Left renal cortex interstitium (tissue), 4 donors: ENCODE measurements around the gene JPH3. TPM values are rescaled to one million over a fixed set of nuclear protein-coding genes. Genes with fewer than 3 reads are reported as not detected.

Experiments used
- DNase-seq, 4 donors: peaks; one replicate each; pipeline ENCODE4 v3.0.0-alpha.2; 2013; ENCODE audit warnings: low read depth in 4 of 4, low spot score in 2 of 4, missing footprints in 1 of 4
- polyA plus RNA-seq, 4 donors: library from polyadenylated mRNA; unstranded; fragments of 120-200 nt; gene quantifications; one replicate each; pipeline ENCODE4 v1.2.1, GENCODE V29; 2013; ENCODE audit not compliant: insufficient read length in 4 of 4

Gene JPH3
- polyA plus RNA-seq, 4 donors = 0.49 to 1.3 (median 0.91) TPM

DNA sequence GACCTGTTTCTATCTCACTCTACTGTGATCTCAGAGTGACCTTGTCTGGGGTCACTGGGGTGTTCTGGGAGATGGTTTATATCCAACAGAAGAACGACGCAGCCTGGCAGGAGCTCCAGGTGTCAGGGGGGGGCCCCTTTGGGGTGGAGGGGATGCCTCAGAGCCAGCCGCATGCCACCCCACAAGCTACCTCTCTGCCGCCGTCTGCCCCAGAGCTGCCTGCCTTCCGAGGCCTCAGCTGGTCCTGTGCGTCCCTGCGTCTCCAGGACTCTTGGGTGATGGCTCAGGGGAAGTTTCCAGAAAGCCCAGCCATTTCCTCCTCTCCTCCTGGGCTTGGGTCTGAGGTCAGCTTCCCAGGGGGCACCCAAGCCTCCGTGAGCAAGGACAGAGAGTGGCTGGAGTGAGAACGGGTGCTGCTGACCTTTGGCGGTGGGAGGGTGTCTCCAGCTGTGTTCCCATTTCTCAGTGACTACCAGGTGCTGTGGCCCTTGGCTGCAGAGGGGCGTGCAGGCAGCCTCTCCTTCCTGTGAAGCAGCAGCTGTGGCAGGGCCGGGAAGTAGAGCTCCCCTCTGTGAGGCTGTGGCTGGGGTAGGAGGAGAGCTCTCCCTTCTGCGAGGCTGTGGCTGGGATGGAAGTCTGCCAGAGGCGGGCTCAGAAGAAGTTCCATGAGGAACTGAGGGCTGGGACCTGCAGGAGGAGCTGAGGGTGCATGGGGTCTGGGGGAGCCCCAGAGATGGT is 19.8 kb downstream of the JPH3 start:
- DNase-seq = no peak

DNA sequence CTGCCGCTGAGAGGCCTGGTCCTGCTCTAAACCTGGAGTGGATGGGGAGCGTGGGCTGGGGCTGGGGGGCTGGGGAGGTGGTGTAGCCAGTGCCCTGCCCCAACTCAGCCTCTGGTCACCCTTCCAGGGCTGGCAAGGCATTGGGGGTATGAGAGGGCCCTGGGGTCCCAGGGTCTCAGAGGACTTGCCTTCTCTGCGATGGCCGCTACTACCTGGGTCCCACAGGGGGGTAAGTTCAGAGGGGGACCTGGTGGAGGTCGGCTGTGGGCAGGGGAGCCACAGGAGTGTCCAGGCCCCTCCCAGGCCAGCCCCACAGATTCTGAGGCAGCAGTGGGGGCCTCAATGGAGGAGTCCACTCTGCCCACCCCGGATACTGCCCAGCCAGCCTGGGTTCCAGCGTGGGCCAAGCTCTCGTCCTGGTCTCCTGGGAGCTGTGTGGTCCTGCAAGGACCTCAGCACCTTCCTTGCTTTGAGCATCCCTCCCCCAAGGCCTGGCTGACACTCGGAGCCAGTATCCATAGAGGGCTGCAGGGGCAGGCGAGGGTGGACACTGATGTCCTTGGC is 20.5 kb downstream of the JPH3 start:
- DNase-seq = no peak

DNA sequence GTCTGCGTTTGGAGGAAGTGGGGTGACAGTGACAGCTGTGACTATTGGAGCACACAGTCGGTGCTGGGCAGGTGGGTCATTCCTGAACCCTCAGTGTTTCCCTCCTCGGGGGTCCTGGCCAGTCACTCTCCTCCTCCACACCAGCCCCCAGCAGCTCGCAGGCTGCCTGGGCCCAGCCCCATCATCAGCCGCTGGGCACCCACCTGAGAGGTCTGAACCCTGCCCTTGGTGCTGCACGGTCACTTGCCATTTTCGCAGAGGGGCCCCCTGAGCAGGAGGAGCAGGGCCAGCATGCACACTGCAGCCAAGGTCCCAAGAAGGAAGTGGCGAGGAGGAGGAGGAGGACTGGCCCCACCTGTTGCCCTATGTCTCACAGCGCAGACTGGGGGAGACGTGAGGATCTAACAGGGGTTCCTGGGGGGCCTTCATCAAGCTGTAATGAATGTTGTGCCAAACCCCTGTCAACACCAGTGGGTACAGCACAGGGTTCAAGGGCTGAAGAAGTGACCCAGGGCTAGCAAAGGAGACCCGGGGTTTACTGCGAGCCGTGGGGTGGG is 23.0 kb downstream of the JPH3 start:
- DNase-seq = no peak

DNA sequence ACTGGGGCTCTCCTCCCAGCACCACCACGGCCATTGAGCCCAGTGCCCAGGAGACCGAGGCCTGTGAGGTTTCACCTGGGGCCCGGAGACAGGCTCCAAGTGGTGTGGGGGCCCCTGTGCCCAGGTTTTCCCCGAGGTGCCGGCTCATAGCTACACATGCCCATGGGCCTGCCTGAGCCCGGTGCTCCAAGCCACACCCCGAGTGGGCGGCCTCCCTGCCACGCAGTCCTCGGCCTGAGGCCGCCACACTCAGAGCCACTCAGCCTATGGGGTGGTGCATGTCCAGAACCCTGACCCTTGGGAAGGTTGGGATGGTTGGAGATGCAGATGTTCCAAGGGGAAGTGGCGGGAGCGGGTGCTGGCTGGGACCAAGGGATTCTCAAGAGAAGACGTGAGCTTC is 24.1 kb downstream of the JPH3 start:
- no peak for DNase-seq

DNA sequence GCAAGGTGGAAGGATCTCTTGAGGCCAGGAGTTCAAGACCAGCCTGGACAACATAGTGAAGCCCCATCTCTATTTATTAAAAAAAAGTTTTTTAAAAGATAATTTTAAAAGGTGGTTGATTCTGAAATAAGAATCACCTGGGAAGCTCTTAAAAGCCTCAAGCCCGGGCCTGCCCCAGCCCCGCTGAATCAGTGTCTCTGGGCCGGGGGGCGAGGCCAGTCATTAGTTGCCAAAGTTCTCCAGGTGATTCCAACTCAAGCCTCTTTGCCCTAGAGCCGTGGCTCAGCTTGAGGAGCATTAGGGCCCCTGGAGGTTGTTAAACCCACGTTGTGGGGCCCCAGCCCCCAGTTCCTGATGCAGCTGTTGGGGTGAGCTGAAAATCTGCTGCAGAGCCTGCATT is 24.6 kb downstream of the JPH3 start:
- DNase-seq = no peak

DNA sequence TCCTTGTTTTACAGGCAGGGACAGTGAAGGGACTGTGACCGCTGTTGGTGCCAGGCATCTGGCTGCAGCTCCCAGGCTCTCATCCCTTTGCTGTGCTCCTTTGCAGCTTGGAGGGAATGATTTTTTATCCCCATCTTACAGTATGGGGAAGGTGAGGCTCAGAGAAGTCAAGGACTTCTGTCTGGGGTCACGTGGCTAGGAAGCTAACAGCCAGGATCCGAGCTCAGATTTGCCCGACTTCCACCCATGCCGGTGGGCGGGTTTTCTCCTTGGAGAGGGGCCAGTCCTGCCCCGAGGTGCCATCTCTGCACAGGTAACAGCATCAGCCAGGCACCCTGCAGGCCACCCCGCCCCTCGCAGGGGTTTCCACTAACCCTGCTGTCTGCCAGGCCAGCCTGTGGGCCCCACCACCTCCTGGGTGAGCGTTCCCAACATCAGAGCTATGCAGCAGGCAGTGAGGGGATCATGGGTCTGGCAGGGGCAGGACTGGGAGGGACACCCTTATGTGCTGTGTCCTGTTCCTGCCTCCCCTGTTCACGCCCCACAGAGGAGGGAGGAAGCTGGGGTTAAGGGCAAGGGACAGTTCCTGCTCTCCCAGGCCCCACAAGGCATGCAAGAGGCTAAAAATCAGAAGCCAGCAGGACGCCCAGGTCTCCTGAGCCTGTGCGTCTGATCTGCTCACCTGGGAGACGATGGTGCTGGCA is 25.4 kb downstream of the JPH3 start:
- DNase-seq = no peak

DNA sequence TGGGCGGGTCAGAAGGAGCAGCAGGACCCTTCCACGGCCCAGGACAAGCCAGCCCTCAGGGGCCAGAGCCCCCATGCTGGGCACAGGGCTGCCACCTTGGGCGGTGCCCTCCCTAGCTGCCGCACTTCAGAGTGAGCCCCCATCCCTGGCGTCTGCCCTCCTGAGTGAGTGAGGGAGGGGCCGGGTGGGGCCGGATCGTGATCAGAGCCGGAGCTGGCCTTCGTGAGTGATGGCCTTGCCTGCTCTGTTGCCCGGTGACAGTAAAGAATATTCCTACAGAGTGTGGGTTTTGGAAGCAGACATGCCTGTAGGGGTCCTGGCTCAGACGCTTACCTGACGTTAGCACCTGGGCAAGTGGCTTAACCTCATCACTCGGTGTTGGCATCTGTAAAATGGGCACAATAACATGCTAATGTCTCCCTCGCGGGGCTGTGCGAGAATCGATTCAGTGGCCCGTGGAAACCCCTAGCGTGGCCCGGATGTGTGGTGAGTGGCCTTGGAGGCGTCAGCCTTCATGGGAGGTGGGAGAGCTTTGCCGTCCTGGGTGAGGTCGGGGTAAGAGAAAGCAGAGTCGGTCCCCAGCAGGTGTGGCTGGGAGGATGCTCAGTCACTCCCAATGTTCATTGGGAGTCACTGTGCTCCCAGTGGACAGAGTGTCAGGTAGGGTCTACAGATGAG is 26.1 kb downstream of the JPH3 start:
- no peak for DNase-seq

DNA sequence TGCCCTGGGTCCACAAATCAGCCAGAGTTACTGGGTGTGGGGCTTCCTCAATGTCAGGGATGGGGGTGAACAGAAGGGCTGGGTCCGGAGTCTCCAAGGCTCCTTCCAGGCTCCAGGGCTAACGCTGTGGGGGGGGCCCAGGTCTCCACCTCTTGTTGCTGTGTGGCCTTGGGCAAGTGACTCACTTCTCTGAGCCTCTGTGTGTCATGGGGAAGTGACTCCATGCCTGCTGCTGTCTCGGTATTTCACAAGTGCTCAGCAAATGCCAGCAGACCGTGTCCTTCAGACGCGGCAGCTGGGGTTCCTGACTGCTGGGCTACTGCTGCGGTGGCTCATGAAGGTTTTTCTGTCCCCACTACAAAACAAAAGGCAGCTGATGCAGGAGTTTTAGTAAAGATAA is 26.6 kb downstream of the JPH3 start:
- DNase-seq = no peak

DNA sequence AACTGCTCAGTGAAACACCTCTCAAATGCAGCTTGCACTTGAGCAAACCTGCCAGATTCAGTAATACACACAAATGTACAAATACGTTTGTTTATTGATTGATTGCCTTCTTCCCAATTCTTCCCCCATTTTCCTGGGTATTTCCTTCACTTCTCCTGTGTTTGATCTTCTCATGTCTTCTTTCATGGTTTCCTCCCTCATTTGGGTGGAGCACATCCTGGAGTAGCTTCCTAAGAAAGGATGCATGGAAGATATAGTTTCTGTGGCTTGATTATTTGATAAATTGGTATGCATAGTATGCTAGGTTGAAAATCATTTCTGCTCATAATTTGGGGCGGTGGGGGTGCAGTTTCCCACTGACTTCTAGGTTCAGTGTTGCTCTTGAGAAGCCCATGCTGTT is 28.8 kb downstream of the JPH3 start:
- DNase-seq = no peak

DNA sequence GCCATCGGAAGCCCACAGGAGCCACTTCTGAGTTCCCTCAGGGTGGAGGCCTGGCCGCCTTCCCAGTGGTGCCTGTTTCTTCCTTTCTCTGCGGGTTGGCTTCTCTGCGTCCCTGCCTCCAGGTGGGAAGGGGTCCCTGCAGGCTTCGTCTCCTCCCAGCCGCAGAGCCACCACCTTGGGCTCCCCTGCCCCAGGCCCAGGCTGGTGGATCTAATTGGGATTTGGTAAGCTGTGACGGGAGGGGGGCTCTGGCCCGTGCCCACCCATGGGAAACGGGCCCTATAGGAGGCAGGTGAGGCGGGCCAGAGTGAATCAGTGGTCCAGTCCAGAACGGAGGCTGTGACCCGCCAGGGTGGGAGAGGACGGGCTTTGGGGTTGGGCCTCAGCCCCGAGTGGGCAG is 32.1 kb downstream of the JPH3 start:
- DNase-seq = no peak

DNA sequence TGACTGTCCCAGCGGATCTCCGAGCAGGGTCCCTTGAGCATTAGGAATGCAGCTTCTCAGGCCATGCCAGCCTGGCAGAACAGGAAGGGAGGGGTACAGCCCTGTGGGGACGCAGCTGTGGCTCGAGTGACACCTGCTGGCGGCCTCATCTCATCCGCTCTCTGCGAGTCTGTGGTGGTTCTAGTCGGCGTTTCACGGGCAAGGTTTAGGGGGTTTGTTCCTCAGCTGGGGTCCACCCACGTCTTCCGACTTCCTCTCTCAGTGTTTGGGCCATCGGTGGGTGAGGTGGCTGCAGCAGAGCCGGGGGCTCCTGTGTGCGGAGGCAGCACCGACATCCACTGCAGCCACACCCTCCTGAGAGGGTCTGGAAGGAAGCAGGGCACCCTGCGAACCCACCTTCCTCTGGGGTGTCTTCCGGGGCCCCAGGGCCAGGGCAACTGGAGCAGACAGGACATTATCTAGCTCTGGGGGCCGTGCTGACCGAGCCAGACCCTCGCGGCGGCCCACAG is 33.3 kb downstream of the JPH3 start:
- DNase-seq = peak in 1 of 4 donors; percentile 17

DNA sequence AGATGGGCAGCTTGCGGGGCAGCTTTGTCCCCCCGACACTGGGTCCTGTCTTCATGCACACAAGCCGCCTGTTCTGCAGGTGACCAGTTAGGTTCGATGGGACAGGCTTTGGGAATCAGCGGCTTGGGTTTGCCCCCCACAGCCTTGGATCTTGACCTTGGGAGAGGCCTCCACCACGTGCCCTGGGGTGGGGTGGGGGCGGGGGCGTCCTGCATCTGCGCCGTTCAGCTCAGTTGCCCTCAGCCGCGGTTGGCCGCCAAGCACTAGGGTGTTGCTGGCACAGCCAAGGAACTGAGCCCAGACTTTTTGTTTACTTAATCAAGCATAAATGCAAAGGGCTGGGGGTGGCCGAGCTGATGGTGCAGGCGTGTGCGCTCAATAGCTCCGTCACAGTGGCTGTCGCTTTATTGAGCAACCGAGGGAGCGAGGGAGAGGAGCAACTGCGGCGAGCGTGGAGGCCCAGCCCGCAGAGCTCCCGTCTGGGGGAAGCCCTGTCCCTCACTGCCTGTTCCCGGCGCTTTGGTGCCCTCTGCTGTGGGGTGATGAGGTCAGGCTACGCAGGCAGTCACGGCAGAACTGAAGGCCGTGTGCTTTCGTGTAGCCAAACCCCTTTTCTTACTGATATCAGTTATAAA is 33.9 kb downstream of the JPH3 start:
- peak in 1 of 4 donors; percentile 43 for DNase-seq

DNA sequence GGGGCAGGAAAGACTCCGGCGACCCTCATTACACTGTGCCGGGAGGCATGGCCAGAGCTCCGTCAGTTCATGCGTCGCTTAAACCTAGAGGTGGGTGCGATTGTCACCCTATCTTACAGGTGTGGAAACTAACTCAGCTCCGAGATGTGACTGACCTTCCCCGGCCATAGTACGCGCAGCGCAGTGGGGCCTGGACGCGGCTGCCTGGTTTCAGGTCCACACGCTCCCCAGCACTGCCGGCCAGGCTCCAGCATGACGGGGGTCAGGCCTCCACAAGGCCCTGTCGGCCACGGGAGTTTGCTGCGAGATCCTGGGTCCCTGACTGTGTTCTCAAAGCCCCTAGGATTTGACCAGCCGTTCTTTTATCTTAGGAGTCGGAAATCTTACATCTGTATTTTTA is 34.4 kb downstream of the JPH3 start:
- DNase-seq = no peak

DNA sequence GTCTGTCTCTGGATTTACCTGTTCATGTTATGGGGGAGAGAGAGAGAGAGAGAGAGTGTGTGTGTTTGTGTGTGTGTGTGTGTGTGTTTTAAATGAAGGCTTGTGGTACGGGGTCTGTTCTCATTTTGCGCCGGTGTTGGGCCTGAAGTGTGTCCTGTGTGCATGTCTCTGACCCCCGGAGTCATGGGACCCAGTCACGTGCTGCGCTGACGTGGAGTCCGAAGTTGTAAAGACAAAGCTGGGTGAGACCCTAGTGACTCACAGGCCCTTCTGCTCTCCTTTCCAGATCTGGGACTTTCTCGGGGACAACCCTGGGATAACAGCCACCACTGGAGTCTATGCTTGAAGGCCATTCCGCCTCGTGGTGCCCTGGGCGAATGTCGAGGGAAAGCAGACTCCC is 35.0 kb downstream of the JPH3 start:
- DNase-seq = no peak

DNA sequence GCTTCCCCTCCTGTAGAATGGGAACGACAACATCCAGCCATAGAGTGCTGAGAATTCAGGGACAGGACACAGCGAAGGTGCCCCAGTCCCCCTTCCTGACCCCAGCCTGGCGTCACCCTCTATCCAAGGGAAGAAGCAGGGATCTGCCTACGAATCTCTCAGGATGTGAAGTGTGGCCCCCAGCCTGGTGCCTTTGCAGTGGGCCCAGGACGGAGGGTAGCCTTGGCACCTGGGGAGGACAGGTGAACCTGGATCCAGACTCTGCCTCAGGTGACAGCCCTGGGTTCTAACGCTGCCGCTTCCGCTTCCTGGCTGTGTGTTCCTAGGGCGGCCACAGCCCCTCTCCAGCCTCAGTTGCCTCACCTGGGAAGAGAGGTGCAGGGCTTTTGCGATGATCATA is 36.4 kb downstream of the JPH3 start:
- DNase-seq = no peak

DNA sequence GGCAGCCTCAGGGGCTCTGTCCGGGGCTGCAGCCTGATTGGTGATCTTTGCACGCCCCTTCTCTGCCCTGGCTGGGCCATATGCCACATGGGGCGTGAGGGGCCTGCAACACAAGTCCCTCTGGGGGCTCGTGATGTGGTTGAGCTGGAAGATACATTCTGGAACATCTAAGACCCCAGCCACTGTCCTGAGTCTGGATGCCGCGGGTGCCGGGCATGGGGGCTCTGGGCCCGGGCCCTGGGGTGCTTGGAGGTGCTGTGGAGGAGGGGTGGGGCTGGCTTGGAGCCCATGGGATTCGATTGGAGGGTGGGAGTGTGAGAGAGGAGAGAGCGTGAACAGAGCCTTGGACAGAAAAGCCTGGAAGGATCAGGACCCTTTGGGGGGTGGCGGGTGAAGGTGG is 39.4 kb downstream of the JPH3 start:
- DNase-seq = no peak

DNA sequence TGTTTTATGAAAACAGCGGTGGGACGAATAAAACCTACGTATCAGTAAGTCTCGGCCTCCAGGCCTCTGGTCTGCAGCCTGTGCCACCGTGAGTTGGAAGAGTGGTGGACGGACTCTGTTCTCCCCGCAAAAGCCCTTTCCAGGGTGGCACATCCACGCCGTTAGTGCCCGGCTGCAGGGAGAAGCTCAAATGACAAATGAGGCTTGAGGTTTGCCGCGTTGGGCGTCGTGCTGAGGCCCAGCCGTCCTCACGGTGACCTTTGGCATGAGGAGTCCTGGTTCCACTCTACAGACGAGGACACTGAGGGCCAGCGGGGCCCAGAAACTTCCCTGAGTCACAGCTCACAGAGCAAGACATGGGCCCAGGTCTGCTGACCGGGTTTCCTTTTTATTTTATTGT is 40.2 kb downstream of the JPH3 start:
- DNase-seq = no peak

DNA sequence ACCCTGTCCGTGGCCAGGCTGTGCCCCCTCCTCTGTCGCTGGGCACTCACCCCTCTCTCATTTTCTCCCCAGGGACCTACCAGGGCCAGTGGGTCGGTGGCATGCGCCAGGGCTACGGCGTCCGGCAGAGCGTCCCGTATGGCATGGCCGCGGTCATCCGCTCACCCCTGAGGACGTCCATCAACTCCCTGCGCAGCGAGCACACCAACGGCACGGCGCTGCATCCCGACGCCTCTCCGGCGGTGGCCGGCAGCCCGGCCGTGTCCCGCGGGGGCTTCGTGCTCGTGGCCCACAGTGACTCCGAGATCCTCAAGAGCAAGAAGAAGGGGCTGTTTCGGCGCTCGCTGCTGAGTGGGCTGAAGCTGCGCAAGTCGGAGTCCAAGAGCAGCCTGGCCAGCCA is 41.9 kb downstream of the JPH3 start:
- no peak for DNase-seq

DNA sequence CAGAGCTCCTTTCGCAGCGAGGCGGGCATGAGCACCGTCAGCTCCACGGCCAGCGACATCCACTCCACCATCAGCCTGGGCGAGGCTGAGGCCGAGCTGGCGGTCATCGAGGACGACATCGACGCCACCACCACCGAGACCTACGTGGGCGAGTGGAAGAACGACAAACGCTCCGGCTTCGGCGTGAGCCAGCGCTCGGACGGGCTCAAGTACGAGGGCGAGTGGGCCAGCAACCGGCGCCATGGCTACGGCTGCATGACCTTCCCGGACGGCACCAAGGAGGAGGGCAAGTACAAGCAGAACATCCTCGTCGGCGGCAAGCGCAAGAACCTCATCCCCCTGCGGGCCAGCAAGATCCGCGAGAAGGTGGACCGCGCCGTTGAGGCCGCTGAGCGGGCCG is 42.3 kb downstream of the JPH3 start:
- DNase-seq = no peak

DNA sequence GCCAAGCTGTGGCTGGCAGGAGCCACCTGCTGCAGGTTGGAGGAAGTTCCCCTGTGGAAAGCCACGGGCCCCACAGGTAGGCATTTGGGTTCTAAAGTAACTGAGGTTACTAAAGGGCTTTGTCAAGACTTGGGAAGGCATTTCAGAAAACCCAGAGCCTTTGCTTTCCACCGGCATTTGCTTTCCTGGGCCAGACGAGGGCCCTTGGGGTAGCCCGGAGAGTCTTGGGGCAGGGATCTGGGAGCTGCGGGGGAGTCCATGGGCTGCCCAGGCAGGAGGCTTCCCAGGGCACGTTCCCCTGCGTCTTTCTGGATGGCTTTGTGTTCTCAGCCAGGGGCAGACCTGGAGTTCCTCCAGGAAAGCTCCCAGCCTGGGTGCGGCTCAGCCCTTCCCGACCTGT is 43.5 kb downstream of the JPH3 start:
- no peak for DNase-seq
